Activated T-cell treated with anti-CD3 and anti-CD28 coated beads, Interleukin-2, amount 50 U/mL, for 4 hours (primary cell): Measurements from ENCODE around the gene FNTB. TPM values are rescaled to one million over a fixed set of nuclear protein-coding genes. Genes with fewer than 3 reads are reported as not detected.

ENCODE experiments used
- ATAC-seq, 2 donors: fragments of 200-7000 bp; cut with Tn5 transposase; one replicate each; pipeline ENCODE4 v1.10.0; 2021
- DNase-seq: peaks from one replicate; pipeline ENCODE4 v3.0.0-alpha.2; 2020
- H3K27me3 Mint-ChIP-seq: one replicate; pipeline ENCODE4 v1.8.0; 2021; ENCODE audit warnings: low read depth, mixed read lengths
- H3K36me3 Mint-ChIP-seq: one replicate; pipeline ENCODE4 v1.8.0; 2022; ENCODE audit warnings: mixed read lengths; ENCODE audit not compliant: insufficient read depth
- H3K4me1 Mint-ChIP-seq: one replicate; pipeline ENCODE4 v1.8.0; 2021; ENCODE audit warnings: low read depth, mixed read lengths
- H3K4me3 Mint-ChIP-seq: one replicate; pipeline ENCODE4 v1.8.0; 2021; ENCODE audit warnings: mild to moderate bottlenecking, moderate library complexity, mixed read lengths
- H3K9me3 Mint-ChIP-seq: one replicate; pipeline ENCODE4 v1.8.0; 2021; ENCODE audit warnings: mixed read lengths
- total RNA-seq, 3 donors: library from RNA; stranded (reverse); gene quantifications; one replicate each; pipeline ENCODE4 v1.2.1, GENCODE V29; 2021

FNTB gene
- total RNA-seq, 3 donors from 2014 or later, result 9.4 to 11.7 (median 10.9) TPM

DNA sequence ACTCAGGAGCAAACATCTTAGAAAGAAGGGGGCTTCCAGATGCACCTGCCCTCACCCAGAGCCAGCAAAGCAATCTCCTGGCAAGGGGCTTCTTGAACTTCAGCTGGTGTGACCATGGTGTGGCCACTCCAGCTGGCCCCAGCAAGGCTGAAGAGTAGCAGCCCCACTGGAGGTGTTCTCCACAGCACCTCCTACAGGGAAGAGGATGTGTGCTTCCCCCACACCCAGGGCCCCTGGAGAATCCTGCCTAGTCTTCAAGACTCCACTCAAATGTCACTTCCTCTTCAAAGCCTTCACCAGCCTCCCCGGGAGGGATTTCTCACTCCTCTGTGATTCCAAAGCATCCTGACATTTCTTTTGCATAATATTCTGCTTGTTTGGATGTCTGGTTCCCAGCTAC is 23.1 kb upstream of the FNTB start:
- no peak for DNase-seq
- H3K4me1 Mint-ChIP-seq, result peaks cover 5% of the 10 kb centered on the region
- H3K36me3 Mint-ChIP-seq, result peaks cover 5% of the 10 kb centered on the region
- no peak for ATAC-seq
- H3K9me3 Mint-ChIP-seq, result no peaks in the 10 kb centered on the region
- H3K4me3 Mint-ChIP-seq, result no peak overlapping the region
- H3K27me3 Mint-ChIP-seq, result no peaks in the 10 kb centered on the region

DNA sequence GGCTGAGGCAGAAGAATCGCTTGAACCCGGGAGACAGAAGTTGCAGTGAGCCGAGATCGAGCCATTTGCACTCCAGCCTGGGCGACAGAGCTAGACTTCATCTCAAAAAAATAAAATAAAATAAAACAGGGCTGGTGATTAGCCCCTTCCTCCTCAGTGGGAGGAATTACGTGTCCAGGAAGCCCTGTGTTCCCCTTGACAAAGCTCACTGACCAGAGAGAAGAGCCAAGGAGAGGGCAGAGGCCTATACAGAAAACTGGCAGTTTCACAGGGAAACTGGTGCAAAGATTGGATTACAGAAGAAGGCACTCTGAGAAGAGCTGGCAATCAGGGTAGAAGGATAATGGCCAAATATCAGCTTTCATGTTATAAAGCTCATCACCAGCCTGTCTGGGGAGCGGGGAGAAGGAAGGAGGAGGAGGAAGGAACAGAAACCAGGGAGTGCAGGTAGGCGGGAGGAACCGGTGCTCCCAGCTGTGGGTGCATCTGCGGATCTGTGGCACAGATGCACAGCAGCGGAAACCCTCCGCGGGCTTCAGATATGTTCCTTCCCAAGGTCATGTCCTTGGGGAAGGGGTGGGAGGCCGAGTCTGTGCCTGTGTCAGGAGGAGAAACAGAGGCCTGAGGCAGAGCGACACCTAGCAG is 21.2 kb upstream of the FNTB start:
- Mint-ChIP-seq H3K4me1 (peaks cover 5% of the 10 kb centered on the region), H3K36me3 (peaks cover 5% of the 10 kb centered on the region), H3K4me3 (no peak overlapping the region), H3K9me3 (no peaks in the 10 kb centered on the region), H3K27me3 (no peaks in the 10 kb centered on the region)
- ATAC-seq, result no peak
- no peak for DNase-seq

DNA sequence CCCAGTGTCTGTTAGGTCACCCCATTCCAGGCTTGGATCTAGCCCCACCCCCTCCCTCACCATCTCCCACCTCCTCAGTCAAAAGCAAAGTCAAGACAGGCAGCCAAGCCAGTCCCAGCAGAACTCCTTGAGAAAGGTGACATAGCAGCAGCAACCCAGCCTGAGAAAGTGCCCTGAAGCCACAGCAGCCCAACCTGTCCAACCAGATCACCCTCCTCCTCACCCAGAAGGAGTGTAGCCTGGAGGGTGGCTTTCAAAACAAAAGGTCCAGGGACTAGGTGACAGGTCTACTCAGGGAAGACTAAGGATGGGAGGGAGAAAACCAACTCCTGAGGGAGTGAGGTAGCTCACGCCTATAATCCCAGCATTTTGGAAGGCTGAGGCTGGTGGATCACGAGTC is 19.7 kb upstream of the FNTB start:
- Mint-ChIP-seq H3K36me3 (peaks cover 5% of the 10 kb centered on the region), H3K4me1 (peaks cover 11% of the 10 kb centered on the region), H3K9me3 (no peaks in the 10 kb centered on the region), H3K4me3 (no peak overlapping the region), H3K27me3 (no peaks in the 10 kb centered on the region)
- DNase-seq, result no peak
- no peak for ATAC-seq

DNA sequence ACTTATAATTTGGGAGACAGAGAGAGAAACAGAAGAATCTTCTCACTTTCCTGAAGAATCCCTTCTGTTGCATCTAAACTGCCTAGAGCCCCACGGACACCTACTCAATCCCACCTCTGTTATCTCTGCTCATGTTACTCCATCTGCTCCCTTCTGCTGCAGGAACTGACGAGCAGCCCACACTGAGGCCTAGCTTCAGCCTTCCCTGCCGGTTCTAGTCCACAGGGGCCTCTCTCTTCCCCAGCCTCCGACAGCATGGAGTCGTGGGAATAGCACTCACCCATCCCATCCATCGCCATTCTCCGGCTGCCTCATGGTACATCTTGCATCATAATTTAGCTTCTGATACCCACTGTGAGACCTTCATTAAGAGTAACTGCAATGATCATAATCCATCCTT is 18.5 kb upstream of the FNTB start:
- ATAC-seq, result no peak
- Mint-ChIP-seq H3K4me3 (no peak overlapping the region), H3K4me1 (peaks cover 11% of the 10 kb centered on the region), H3K27me3 (no peaks in the 10 kb centered on the region), H3K36me3 (peaks cover 5% of the 10 kb centered on the region), H3K9me3 (no peaks in the 10 kb centered on the region)
- no peak for DNase-seq

DNA sequence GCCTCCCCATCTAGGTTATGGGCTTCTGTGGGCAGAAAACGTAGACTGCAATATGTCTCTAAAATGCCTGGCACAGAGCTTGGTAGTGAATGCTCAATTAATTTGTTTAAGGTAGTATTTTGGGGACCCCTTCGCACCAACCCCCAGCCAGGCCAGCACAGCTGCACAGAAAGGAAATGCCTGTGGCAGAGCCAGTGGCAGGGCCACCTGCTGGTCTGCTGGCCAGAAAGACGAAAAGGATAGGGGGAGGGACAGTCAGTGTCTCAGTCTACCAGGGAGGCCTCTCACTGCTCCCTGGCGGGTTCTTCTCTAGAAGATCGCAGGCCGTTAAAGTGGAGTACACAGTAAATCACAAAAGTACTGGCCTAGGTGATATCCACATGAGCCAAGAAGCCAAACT is 18.0 kb upstream of the FNTB start:
- DNase-seq, result no peak
- H3K4me1 Mint-ChIP-seq, result peaks cover 11% of the 10 kb centered on the region
- H3K9me3 Mint-ChIP-seq, result no peaks in the 10 kb centered on the region
- no peaks in the 10 kb centered on the region for H3K27me3 Mint-ChIP-seq
- H3K4me3 Mint-ChIP-seq, result no peak overlapping the region
- peaks cover 5% of the 10 kb centered on the region for H3K36me3 Mint-ChIP-seq
- no peak for ATAC-seq

DNA sequence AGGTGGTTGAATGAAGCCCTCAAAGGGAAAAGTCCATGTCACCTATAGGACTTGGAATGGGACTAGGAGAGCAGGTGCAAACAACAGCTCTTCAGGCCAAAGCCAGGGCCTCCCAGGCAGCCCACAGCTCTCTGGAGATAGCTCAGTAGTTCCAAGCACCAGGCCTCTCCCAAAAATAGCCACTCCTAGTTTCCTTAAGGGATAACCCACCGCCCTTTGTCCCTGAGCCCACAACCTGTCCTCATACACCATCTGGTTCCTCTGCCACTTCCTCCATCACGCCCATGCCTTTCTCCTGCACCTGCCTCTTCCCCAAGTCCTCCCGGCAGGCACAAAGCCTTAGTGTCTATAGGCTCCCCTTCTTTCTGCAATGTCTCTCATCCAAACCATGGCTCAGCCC is 16.7 kb upstream of the FNTB start:
- no peaks in the 10 kb centered on the region for H3K27me3 Mint-ChIP-seq
- peaks cover 8% of the 10 kb centered on the region for H3K4me1 Mint-ChIP-seq
- no peaks in the 10 kb centered on the region for H3K9me3 Mint-ChIP-seq
- no peak for DNase-seq
- H3K36me3 Mint-ChIP-seq, result peaks cover 2% of the 10 kb centered on the region
- ATAC-seq, result no peak
- no peak overlapping the region for H3K4me3 Mint-ChIP-seq

DNA sequence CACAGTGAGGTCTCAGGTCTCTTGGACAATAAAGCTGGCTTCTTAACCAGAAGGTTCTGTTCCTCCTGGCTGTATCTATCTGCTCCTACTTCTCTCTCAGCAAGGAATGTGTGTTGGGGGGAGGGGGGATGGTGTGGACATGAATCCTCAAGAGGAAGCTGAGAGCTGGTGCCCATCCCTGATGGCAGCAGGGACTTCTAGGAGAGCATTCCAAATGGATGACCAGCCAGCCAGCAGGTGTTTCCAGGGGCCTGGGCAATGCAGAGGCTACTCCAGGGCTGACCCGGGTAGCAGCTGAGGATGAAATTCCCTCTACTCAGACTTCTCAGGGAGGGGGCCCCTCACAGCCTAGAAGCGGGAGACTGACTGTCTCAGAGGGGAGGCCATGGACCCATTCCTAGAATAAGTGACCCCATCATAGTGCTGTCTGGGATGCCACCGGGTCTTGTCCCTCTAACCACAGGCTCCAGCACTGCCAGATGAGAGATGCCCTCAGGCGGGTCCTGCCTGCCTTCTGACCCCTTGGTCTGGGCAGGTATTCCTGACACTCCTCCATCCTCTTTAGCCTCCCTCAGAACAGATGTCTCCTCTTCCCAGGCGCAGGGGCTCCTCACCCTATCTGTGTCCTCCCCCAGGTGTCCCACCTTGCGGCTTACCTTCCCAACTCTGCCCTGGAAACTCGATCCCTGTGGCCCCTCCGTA is 15.8 kb upstream of the FNTB start:
- peaks cover 8% of the 10 kb centered on the region for H3K4me1 Mint-ChIP-seq
- ATAC-seq (no peak), DNase-seq (no peak)
- no peaks in the 10 kb centered on the region for H3K27me3 Mint-ChIP-seq
- H3K36me3 Mint-ChIP-seq, result no peaks in the 10 kb centered on the region
- peak overlapping the region; percentile 77 for H3K4me3 Mint-ChIP-seq
- H3K9me3 Mint-ChIP-seq, result no peaks in the 10 kb centered on the region

DNA sequence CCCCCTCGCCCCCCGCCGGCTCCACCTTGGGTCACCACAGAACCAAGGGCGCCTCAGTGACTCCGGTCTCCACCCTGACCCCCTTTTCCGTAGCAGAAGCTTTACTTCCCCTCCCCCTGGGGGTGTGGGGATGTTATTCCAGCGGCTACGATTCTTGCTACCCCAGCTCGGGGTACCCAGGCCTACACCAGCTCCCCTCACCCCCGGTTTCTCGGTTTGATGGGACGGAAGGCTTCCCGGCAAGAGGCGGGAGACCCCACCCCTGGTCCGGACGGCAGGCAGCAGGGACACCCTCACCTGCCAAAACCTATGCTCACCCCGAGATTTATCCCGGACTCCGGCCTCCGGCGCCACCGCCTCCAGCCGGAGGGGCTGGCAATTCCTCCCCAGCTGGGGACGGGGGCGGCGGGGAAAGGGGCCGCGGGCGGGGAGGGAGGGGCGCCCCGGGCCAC is 15.2 kb upstream of the FNTB start:
- DNase-seq, result no peak
- ATAC-seq, result peak in 1 of 2 donors; percentile 1
- no peaks in the 10 kb centered on the region for H3K27me3 Mint-ChIP-seq

DNA sequence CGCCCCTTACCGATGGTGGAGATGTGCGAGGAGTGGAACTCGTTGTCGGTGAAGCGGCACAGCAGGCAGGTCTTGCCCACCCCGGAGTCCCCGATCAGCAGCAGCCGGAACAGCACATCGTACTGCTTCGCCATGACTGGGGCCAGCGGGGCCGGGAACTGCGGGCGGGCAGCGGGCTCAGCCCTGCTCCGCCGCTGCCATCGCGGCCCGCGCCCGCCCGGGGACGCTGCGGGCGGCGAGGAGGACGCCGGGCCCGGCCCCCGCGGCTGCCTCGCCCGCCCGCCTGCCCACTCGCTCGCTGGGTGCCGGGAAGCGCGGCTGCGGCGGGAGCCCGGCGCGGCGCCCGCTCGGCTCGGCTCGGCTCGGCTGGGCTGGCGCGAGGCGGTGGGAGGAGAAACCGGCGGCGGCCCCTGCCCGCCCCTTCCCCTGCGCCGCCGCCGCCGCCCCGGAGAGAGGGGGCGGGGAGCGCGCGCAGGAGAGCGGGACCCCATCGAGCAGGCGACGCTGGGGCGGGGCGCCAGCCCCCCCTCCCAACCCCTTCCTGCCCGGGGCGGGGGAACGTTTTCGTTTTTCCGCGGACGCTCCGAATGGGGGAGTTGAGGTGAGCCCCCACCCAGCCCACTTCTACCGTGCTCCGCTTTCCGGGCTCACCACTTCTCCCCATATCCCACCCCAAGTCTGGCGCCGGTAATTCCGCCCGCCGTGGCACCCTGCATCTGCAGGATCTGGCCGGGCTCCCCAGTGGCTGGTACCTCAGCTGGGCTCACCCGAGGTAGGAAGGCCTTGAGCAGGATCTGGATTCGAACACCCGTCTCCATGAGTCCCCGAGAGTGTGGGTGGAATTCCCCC is 14.5 kb upstream of the FNTB start, which contains the start of gene RAB15:
RAB15 (minus strand) TSS at position 394 of the 849 bp plus-strand sequence; CDS start at position 134, 260 bp downstream.
- ATAC-seq (peak; percentile 79 to 81), DNase-seq (peak; percentile 27)
- peaks cover 8% of the 10 kb centered on the region for H3K4me1 Mint-ChIP-seq
- H3K4me3 Mint-ChIP-seq, result peak within 1 kb of the TSS; percentile 82
- no peaks in the 10 kb centered on the region for H3K36me3 Mint-ChIP-seq
- H3K9me3 Mint-ChIP-seq, result no peaks in the 10 kb centered on the region
- no peaks in the 10 kb centered on the region for H3K27me3 Mint-ChIP-seq

More for the DNA sequence above, 15.2 kb upstream of the FNTB start:
- Mint-ChIP-seq H3K36me3 (no peaks in the 10 kb centered on the region), H3K9me3 (no peaks in the 10 kb centered on the region), H3K4me3 (peak overlapping the region; percentile 77), H3K4me1 (peaks cover 8% of the 10 kb centered on the region)

DNA sequence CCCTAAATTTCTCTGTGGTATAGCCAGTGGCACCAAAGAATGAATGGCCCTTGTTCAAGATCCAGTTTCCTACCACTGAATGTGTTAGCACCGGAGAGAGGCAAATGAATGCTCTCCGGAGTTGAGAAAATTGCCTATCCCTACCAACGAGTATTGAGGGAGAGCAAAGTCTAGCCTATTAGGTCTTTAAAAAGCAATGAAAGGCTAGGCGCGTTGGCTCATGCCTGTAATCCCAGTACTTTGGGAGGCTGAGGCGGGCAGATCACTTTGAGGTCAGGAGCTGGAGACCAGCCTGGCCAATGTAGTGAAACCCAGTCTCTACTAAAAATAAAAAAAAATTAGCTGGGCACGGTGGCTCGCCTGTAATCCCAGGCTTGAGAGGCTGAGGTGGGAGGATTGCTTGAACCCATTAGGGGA is 13.7 kb upstream of the FNTB start:
- no peaks in the 10 kb centered on the region for H3K36me3 Mint-ChIP-seq
- no peaks in the 10 kb centered on the region for H3K9me3 Mint-ChIP-seq
- H3K4me3 Mint-ChIP-seq, result peak overlapping the region; percentile 82
- H3K4me1 Mint-ChIP-seq, result peaks cover 8% of the 10 kb centered on the region
- DNase-seq (no peak), ATAC-seq (no peak)
- H3K27me3 Mint-ChIP-seq, result no peaks in the 10 kb centered on the region

DNA sequence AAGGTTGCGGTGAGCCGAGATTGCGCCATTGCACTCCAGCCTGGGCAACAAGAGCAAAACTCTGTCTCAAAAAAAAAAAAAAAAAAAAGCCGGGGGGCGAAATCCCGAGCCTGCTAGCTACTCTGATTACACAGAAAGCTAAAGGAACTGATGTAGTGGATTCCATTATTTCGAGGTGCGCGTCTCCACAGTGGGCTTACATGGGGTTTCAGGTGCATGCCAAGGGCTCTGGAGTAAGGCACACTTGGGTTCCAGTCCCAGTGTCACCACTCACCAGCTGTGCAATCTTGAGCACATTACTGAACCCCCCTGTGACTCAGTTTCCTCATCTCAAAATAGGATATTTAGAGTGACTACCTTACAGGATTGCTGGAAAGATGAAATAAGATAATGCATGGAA is 12.9 kb upstream of the FNTB start:
- no peaks in the 10 kb centered on the region for H3K9me3 Mint-ChIP-seq
- DNase-seq (no peak), ATAC-seq (no peak)
- H3K4me1 Mint-ChIP-seq, result peaks cover 5% of the 10 kb centered on the region
- H3K4me3 Mint-ChIP-seq, result no peak overlapping the region
- no peaks in the 10 kb centered on the region for H3K36me3 Mint-ChIP-seq
- H3K27me3 Mint-ChIP-seq, result no peaks in the 10 kb centered on the region

DNA sequence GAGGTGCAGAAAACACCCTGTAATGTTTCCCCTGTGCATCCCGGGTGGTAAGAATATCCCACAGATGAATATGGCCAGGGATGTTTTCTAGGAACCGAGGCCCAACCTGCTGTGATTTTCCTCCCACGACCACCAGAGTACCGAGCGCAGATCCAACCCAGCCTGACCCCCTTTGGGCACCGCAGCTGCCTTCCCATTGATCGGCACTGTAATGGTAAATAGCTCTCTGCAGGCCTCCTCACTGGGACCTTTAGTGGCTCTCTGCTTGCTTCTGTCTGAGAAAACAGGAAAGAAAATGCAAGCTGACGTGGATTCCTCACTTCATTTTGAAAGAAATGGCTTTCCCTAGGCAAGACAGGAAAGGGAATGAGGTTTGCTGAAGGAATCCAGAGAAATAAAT is 12.1 kb upstream of the FNTB start:
- peaks cover 5% of the 10 kb centered on the region for H3K4me1 Mint-ChIP-seq
- DNase-seq (no peak), ATAC-seq (no peak)
- H3K36me3 Mint-ChIP-seq, result no peaks in the 10 kb centered on the region
- no peak overlapping the region for H3K4me3 Mint-ChIP-seq
- H3K27me3 Mint-ChIP-seq, result no peaks in the 10 kb centered on the region
- H3K9me3 Mint-ChIP-seq, result no peaks in the 10 kb centered on the region

DNA sequence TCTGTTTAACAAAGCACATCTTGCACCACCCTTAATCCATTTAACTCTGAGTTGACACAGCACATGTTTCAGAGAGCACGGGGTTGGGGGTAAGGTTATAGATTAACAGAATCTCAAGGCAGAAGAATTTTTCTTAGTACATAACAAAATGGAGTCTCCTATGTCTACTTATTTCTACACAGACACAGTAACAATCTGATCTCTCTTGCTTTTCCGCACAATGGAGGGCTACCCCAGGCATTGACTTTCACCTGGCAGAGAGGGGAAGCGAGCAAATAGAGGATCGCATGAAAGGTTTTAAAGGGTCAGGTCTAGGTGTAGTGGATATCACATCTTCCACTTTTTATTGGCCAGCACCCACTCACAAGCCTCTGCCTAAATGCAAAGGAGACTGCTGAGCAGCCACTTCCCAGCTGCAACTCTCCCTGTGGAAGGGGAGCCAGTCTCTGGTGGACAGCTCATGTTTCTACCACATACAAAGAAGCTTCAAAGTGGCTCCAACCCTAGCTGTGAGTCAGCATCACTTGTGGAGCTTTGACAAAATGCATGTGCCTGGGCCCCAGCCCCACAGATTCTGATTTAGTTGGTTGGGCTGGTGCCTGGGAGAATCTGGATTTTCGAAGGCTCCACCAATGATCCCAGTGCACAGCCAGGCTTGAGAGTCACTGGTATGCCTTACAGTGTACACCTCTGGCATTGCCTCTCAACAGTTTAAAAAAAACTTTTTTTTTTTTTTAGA is 7.2 kb upstream of the FNTB start:
- Mint-ChIP-seq H3K36me3 (no peaks in the 10 kb centered on the region), H3K4me1 (peaks cover 5% of the 10 kb centered on the region)
- no peak for ATAC-seq

More for the DNA sequence above, 7.2 kb upstream of the FNTB start:
- Mint-ChIP-seq H3K9me3 (no peaks in the 10 kb centered on the region), H3K27me3 (peaks cover 6% of the 10 kb centered on the region), H3K4me3 (no peak overlapping the region)
- no peak for DNase-seq
